GM19193 (cell line): ENCODE data around the gene SPIRE2.

Experiments
- POLR2A ChIP-seq: IDR thresholded peaks from 4 replicates; pipeline ENCODE4 v1.6.1; 2011; ENCODE audit not compliant: insufficient read depth, insufficient read length; ENCODE audit errors: extremely low read depth

SPIRE2 gene

DNA sequence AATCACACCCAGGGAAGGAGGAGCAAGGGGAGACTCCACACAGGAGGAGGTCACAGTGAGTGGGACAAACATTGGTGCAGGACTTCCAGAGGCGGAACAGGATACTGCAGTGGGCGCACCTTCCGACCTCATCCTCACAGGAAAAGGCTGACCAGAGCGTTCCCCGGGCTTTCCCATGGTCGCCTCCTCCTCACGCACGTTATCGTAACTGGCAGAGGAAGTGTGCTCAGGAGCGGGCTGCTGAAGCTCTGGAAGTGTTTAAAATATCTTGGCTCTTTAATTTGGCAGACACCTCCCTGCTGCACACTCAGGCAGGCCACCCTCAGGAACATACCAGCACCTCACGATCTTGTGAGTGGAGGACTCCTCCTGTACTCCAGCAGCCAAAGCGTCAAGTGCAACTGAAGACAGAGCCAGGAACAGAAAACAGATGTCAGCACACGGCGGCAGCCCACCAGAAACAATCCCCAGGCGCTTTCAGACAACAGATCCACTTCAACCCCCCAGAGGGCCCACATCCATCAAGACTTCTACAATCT lies 29.4 kb upstream of the SPIRE2 start:
- TF ChIP-seq POLR2A, result no peak

DNA sequence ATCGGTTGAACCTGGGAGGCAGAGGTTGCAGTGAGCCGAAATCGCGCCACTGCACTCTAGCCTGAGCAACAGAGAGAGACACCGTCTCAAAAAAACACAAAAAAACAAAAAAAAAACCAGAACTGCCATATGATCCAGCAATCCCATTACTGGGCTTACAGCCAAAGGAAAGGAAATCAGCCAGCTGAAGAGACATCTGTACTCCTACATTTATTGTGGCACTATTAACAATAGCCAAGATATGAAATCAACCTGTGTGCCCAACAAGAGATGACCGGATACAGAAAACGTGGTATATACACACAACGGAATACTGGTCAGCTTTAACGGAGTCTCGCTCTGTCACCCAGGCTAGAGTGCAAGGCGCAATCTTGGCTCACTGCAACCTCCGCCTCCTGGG lies 26.5 kb upstream of the SPIRE2 start:
- TF ChIP-seq POLR2A, result no peak

DNA sequence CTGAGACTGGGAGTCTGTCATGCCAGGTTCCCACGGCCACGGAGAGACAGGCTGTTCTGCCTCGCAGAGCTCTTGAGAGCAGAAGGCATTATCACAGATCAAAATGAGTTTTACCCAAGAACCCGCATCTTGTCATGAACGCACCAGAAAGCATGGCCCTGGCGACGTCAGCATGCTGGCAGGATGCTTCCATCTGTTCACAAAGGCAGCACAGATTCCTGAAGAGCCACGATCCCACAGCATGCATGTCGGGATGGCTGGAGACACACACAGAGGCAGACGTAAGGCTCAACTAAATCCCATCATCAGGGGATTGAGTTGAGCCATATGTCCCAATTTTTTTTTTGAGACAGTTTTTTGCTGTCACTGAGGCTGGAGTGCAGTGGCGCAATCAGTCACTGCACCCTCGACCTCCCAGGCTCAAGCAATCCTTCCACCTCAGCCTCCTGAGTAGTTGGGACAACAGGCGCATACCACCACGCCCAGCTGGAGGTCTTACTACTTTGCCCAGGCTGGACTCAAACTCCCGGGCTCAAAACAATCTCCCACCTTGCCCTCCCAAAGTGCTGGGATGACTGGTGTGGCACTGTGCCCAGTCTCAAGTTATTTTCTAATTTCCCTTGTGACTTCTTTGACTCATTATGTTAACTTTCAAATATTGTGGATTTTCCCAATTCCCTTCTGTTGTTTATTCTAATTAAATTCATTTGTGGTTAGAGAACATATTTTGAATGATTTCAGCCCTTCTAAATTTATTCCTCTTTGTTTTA lies 23.0 kb upstream of the SPIRE2 start:
- no peak for TF ChIP-seq POLR2A

DNA sequence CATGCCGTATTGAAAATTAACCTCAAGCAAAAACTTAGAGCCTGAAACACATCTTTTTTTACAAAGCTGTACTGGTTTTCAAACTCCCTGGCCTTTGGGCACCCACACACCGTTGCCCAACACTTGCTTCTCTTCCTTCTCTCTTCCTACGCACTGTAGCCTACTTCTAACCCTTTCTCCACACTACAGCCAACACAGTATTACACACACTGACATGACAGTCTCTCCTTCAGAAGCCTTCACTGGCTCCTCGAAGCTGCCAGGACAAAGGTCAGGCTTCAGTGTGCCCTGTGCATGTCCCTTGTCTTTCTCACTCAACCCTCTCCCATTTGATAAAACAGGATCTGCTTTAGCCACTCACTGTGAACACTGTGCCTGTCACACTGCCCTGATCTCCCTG lies 19.8 kb upstream of the SPIRE2 start:
- no peak for TF ChIP-seq POLR2A

DNA sequence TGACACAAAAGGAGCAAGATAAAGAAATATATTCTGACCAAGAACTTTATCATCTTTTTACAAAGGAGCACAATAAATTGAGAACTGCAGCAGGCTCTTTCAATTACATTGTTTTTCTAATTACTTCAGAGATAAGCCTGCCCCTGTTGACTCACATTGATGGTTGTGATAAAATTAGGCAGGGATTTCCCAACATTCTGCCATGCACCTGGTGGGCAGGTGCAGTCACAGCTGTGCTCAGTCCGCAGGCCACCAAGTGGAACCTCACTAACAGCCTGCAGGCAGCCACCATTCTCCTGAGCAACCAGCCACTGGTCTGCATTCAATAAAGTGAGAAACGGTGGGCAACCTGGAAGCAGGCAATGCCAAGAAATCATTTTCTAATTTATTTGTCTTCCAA lies 17.0 kb upstream of the SPIRE2 start:
- TF ChIP-seq POLR2A, result no peak

DNA sequence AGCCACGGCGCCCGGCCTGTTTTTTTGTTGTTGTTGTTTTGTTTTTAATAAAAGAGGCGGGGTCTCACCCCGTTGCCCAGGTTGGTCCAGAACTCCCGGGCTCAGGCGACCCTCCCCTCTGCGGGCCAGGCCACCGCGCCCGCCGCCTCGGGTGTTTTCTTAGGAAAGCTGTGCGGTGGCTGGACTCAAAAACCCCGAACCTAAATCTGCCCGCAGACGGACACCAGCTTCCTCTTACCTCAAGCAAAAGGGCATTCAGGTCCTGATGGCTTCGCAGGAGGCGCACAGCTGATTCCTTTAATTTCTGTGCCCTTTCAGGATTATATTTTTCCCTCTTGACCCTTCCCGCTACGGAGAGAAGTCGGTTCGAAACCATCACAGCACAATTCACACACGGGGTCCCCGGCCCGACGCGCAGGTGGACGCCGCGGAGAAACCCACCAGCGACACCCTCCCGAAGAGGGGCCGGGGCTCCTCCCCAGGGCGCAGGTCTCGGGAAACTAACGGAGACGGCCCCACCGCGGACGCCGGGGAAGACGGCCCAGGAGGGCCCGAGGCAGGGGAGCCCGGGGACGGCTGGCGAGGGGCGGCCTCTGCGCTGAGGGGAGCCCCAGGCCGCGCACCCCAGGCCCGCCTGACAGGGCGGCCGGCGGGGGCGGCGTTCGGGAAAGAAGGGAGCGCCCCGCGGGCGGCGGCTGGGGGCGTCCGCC lies 12.5 kb upstream of the SPIRE2 start:
- no peak for TF ChIP-seq POLR2A

DNA sequence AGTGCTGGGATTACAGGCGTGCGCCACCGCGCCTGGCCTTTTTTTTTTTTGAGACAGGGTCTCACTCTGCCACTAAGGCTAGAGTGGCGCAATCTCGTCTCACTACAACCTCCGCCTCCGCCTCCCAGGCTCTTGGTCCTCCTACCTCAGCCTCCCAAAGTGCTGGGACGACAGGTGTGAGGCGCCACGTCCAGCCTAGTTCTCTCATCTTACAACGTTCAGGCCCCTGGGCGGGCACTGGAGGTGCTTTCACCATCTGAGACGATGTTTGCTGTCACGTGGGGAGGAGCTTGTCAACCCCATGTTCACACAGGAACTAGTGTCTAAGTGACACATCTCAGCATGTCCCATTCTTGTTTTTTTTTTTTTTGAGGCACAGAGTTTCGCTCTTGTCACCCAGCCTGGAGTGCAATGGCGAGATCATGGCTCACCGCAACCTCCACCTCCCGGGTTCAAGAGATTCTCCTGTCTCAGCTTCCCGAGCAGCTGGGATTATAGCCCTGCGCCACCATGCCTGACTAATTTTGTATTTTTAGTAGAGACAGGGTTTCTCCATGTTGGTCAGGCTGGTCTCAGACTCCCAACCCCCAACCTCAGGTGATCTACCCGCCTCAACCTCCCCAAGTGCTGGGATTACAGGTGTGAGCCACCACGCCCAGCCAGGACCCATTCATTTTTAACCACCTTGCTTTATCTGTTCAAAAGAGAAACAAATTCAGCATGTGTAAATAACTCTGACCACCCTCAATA lies 6.7 kb upstream of the SPIRE2 start:
- no peak for TF ChIP-seq POLR2A

DNA sequence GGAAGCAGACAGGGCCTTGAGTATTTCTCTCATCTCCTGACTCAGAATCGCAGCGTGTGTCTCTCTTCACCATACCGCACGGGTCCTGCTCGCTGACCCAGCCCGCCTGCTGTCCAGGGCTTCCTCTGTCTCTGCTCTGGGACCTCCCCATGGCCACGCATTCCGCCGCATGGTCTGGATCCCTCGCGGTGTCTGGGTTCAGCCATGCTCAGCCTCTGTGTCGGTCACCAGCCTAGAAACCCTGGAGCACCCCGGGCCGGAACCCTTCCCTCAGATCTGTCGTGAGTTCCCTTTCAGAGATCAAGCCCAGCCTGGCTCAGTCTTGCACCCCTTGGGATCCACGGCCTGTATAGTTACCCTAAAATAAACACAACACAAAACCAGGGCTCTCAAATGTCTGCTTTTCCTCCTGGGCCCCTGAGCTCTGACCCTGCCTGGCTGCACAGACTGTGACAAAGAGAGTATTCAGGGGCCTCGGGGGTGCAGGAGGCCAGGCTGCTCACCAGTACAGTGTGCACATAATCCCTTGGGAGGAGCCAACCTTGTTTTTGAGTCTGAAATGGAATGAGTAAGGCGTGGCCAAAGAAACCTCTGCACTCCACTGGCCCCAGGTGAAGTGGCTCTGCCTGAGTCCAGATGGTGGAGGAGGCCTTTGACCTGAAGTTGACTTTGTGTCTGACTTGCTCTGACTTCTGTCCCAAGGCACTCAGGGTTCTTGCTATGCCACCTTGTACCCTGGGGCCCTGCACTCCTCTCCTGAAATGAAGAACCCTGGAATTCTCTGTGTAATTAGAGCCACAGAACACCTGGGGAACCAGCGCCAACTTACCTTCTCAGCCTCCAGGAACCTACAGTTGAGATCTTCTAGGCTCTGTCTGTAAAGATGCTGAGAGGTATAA lies 5.8 kb upstream of the SPIRE2 start:
- no peak for TF ChIP-seq POLR2A

DNA sequence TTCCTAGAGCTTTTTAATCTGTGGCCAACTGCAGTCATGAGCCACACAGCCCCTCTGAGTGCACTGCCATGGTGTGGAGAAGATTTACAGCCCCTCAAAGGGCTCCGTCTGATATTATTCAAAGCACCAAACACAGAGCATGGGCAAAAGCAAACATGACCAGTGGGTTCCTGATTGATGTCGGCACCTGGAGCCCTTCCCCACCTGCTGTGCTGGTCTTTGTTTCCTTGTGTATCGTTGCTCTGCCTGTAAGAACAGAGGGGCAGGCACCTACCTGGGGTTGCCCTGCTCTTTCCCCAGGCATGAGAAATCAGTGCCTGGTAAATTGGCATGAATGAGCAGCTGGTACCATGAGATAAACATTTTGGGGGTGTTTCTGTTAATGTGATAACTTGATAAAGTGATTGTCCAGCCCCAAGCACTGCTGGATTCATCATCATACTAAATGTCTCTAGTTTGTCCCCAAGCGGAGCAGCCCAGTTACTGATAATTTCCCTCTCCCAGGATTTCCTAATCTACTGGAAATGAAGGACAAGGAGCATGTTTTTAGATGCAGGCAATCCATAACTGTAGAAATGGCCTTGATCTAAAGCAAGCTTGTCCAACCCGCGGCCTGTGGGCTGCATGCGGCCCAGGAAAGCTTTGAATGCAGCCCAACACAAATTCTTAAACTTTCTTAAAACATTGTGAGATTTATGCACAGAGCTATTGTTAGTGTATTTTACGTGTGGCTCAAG lies 5.0 kb upstream of the SPIRE2 start:
- no peak for TF ChIP-seq POLR2A

DNA sequence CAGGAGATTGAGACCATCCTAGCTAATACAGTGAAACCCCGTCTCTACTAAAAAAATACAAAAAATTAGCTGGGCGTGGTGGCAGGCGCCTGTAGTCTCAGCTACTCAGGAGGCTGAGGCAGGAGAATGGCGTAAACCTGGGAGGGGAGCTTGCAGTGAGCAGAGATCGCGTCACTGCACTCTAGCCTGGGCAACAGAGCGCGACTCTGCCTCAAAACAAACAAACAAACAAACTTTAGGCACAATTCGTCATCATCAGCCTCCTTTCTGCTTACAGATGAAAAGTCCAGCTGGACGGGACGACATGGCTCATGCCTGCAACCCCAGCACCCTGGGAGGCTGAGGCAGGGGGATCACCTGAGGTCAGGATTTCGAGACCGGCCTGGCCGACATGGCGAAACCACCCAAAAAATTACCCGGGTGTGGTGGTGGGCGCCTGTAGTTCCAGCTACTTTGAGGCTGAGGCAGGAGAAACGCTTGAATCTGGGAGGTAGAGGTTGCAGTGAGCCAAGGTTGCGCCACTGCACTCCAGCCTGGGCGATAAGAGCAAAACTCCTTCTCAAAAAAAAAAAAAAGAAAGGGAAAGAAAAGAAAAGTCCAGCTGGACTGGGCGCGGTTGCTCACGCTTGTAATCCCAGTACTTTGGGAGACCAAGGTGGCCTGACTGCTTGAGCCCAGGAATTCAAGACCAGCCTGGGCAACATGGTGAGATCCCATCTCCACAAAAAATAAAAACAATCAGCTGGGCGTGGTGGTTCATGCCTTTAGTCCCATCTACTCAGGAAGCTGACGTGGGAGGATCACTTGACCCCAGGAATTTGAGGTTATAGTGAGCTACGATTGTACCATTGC lies 1.5 kb upstream of the SPIRE2 start:
- TF ChIP-seq POLR2A, result no peak

DNA sequence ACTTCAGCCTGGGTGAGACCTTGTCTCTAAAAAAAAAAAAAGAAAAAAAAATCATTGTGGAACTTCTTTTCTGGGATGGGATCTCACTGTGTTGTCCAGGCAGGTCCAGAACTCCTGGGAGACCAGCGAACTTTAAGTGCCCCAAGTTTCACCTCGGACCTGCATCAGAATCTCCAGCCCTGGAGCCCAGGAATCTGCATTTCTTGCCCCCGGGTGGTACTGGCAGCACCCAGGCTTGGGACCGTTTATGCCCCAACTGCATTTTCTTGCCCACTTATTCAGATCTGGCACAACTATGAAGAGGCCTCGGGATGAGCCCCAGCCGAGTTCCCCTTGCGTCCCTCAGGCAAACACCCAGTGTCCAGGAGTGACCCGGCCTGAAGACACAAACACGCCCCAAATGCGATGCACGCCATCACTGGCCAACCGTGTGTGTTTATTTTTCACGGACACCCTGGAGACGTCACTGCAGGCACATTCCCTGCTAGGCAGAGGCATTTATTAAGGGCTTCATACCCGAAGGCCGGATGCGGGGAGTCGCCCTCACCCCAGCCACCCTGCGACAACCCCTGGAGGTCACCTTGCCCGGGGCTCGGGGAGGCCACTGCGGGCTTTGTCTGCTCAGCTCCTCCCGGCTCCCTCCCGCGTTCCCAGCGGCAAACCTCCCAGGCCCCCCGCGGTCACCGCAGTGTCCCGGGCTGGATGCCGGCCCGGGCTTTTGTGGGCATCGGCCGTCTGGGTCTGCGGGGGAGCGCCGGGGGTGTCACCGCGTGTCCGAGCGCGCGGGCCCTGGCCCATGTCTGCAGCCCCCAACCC lies 684 bp upstream of the SPIRE2 start:
- no peak for TF ChIP-seq POLR2A

DNA sequence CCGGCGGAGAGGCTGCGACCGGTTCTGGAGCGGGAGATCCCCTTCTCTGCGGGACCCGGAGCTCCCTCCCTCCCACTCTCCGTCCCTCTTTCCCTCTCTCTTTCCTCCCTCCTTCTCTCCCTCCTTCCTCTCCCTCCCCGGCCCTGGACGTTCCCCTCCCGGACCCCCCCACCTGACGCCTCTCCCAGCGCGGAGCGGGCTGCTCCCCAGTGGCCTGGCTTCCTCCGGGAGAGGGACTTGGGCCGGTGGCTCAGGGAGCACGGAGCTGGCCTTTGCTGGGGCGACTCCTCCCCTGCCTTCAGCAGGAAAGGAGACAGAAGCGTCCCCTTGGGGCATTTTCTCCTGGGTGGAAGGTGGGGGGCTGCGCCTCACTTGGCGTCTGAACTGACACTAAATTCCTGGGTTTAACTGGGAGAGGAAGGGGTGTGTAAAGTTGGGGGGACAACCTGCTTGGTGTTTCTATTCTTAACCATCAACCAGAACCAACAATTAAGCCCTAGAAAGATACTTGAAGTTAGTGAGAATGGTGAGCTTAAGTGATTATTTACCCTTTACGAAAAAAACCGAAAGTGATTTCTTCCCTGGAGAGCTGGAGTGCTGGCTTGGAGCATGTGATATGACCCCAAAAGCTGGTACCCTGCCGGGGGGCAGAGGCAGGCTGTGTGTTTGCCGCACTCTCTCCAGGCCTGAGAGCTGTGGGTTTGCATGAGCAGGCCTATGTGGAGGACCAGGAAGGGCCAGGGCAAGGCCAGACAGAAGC lies 775 bp downstream of the SPIRE2 start:
- TF ChIP-seq POLR2A, result no peak
